Neural cell (in vitro differentiated cells): ENCODE data around the gene SALL3.

Source experiments
- CTCF ChIP-seq: fragments of 450-650 bp; IDR thresholded peaks from 2 replicates; pipeline ENCODE4 v1.5.1; 2014; ENCODE audit warnings: antibody characterized with exemption, mild to moderate bottlenecking, moderate library complexity; ENCODE audit not compliant: poor library complexity, severe bottlenecking
- EP300 ChIP-seq: fragments of 450-650 bp; conservative IDR thresholded peaks from 2 replicates; pipeline ENCODE4 v1.6.1; 2014; ENCODE audit warnings: antibody characterized with exemption, mild to moderate bottlenecking, moderate library complexity; ENCODE audit not compliant: poor library complexity, severe bottlenecking
- EZH2 ChIP-seq: fragments of 200-600, 300-800 bp; shearing (Covaris generic), sonication (generic); IDR thresholded peaks from 2 replicates; pipeline ENCODE4 v1.6.1; 2014; ENCODE audit warnings: antibody characterized with exemption, low read length, borderline replicate concordance, mild to moderate bottlenecking; ENCODE audit not compliant: insufficient read depth, poor library complexity, severe bottlenecking
- MXI1 ChIP-seq: fragments of 450-650 bp; conservative IDR thresholded peaks from 2 replicates; pipeline ENCODE4 v1.6.1; 2014; ENCODE audit warnings: antibody characterized with exemption, mild to moderate bottlenecking; ENCODE audit not compliant: poor library complexity, severe bottlenecking
- POLR2AphosphoS5 ChIP-seq: IDR thresholded peaks from 2 replicates; pipeline ENCODE4 v1.6.1; 2012
- RAD21 ChIP-seq: fragments of 450-650 bp; conservative IDR thresholded peaks from 2 replicates; pipeline ENCODE4 v1.6.1; 2014; ENCODE audit warnings: antibody characterized with exemption, mild to moderate bottlenecking, moderate library complexity
- REST ChIP-seq: IDR thresholded peaks from 2 replicates; pipeline ENCODE4 v1.6.1; 2012; ENCODE audit warnings: borderline replicate concordance
- SMC3 ChIP-seq: fragments of 450-650 bp; conservative IDR thresholded peaks from 2 replicates; pipeline ENCODE4 v1.6.1; 2014; ENCODE audit warnings: antibody characterized with exemption, mild to moderate bottlenecking, moderate library complexity; ENCODE audit not compliant: poor library complexity
- TAF1 ChIP-seq: IDR thresholded peaks from 2 replicates; pipeline ENCODE4 v1.6.1; 2012; ENCODE audit warnings: low read depth

- TF ChIP-seq CTCF: no peak
- TF ChIP-seq REST: no peak
- no peak for TF ChIP-seq RAD21
- TF ChIP-seq TAF1: no peak
- no peak for TF ChIP-seq EZH2
- no peak for TF ChIP-seq EP300
- TF ChIP-seq MXI1: no peak
- no peak for TF ChIP-seq POLR2AphosphoS5
- no peak for TF ChIP-seq SMC3
Measured at GRCh38 chr18:79013869-79014268, 34.3 kb downstream of the SALL3 start.
